Measurements from ENCODE around the gene ERICH2.

The ERICH2 gene

DNA sequence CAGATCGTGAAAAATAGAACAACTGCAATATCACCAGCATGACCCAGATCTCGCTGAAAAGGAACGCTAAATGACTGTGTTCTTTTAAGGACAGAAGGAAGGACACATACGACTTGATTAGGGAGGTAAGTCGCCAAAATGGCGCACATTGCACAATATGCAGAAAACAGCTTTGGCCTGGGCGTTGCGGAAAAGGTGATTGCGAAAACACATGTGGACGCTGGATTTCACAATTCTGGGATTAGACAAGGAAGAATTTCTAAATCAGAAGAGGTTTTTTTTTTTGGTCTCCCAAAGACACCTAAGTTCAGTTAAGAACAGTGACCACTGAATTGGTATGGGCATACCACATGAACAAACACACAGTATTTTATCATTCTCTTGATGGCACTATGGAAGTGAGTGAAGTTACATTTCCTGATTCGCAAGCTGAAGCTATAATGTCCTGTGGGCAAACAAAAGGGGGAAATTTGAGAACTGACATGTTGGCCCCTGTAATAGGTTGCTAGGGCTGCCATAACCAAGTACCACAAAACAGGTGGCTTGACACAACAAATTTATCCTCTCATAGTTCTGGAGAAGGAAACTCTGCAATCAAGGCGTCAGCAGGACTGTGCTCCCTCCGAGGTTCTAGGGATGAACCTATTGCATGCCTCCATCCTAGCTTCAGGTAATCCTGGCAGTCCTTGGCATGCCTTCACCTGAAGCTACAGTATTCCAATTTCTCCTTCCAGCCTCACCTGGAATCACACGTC, 25.8 kb upstream of the ERICH2 start:
- TF ChIP-seq, protein P1, sequence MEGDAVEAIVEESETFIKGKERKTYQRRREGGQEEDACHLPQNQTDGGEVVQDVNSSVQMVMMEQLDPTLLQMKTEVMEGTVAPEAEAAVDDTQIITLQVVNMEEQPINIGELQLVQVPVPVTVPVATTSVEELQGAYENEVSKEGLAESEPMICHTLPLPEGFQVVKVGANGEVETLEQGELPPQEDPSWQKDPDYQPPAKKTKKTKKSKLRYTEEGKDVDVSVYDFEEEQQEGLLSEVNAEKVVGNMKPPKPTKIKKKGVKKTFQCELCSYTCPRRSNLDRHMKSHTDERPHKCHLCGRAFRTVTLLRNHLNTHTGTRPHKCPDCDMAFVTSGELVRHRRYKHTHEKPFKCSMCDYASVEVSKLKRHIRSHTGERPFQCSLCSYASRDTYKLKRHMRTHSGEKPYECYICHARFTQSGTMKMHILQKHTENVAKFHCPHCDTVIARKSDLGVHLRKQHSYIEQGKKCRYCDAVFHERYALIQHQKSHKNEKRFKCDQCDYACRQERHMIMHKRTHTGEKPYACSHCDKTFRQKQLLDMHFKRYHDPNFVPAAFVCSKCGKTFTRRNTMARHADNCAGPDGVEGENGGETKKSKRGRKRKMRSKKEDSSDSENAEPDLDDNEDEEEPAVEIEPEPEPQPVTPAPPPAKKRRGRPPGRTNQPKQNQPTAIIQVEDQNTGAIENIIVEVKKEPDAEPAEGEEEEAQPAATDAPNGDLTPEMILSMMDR (IDR thresholded peaks at IDR 0.05), result no peak

GRCh38 chr2:170745305-170745704, 24.9 kb upstream of the ERICH2 start:
- TF ChIP-seq, protein P1 (IDR thresholded peaks at IDR 0.05), result no peak

- TF ChIP-seq, protein P1 (IDR thresholded peaks at IDR 0.05), result no peak
Observed at GRCh38 chr2:170747921-170748320, 22.3 kb upstream of the ERICH2 start.

DNA sequence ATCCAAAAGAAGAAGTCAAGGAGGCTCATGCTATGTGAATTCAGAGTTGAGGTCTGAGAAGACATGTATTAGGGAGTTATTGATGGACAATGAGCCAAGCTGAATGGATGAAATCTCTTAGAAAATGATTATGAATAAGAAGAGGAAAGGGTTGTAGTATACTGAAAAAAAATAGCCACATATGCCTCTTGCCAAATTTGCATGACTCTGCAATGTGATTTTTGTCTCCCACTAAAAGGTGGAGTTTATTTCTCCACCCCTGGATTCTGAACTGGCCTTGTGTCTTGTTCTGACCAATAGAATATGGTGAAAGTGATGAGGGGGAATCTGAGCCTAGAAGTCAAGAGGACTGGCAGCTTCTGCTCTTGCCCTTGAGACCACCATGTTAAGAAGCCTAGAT, 8.6 kb upstream of the ERICH2 start:
- TF ChIP-seq, protein P1 (IDR thresholded peaks at IDR 0.05), result no peak

DNA sequence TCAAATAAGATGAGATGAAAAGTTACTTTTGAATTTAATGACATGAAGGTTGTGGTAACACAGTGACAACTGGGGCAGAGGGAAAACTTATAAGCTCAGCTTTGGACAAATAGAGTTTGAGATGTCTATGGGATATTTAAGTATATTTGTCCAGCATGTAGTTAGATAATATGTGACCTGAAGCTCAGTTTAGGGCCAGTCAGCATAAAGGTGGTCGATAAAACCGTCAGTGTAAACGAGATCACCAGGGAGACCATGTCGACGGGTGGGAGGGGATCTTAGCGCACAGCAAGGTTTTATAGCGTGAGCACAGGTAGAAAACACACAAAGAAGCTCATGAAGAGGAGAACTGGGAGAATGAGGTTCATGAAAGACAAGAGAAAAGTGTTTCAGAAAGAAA, 7.4 kb upstream of the ERICH2 start:
- TF ChIP-seq, protein P1 (IDR thresholded peaks at IDR 0.05), result no peak

DNA sequence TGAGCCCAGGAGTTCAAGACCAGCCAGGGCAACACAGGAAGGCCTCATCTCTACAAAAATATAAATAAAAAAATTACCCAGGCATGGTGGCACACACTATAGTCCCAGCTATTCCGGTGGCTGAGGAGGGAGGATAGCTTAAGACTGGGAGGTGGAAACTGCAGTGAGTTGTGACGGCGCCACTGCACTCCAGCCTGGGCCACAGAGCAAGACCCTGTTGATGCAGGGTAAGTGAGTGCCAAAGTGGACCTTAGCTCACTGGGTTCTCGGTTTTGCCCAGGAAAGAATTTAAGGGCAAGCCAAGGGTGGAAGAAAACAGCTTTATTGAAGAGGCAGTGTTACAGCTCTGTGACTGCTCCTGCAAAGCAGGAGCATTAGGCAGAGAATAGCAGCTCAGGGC, 6.9 kb upstream of the ERICH2 start:
- TF ChIP-seq, protein P1 (IDR thresholded peaks at IDR 0.05), result no peak

- TF ChIP-seq, protein P1 (IDR thresholded peaks at IDR 0.05), result no peak
Observed at GRCh38 chr2:170764880-170765261, 5.3 kb upstream of the ERICH2 start.

DNA sequence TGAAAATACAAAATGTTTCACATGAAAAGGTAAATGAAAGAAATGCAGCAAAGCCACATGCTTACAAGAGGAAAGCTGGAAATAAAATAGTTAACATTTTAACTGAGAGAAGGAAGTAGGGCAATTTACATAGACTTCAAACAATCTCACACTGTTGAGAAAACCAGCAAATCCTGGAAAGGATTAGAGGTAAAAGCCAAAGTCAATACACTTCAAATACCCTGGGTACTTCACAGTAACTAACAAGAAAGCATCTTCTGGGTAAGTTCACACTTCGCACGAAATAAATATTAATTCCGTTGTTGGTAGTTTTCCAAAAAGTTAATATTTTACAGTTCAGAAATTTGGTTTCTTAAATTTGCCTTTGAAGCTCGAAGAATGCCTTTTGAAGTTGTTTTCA, 3.5 kb upstream of the ERICH2 start:
- TF ChIP-seq, protein P1 (IDR thresholded peaks at IDR 0.05), result no peak

Data from LNCAP (cell line).